H54 (cell line): ENCODE results near the gene TM7SF2.
"Not testable (repeated sequence)": the region's sequence is repeated elsewhere in the genome, so short reads cannot be mapped to it uniquely, and the experiment has no call there.

ENCODE experiments used
- DNase-seq: peaks from one replicate; pipeline ENCODE4 v3.0.0; 2011; ENCODE audit warnings: low spot score, mixed read lengths; ENCODE audit not compliant: insufficient read length
- FAIRE-seq: peaks from 3 replicates; lab custom pipeline; 2011; peaks lifted over from hg19 to GRCh38; lab: Jason Lieb, UNC
- POLR2A ChIP-seq: IDR thresholded peaks from 2 replicates; pipeline ENCODE4 v1.6.1; 2011; ENCODE audit warnings: low read depth, mild to moderate bottlenecking, low read length

Gene TM7SF2

GRCh38 chr11:65115361-65116082, 3.9 kb downstream of the TM7SF2 start:
- no peak for TF ChIP-seq POLR2A
- no peak for FAIRE-seq
- no peak for DNase-seq

- TF ChIP-seq POLR2A, result no peak
- FAIRE-seq (no peak), DNase-seq (no peak)
Measured at GRCh38 chr11:65116370-65117205, 4.9 kb downstream of the TM7SF2 start.

GRCh38 chr11:65117206-65118096, 5.8 kb downstream of the TM7SF2 start, which contains the start of gene ZNHIT2:
ZNHIT2 (minus strand) TSS chr11:65117701; CDS start chr11:65117653, 48 bp downstream.
- FAIRE-seq, result peak; percentile 20
- TF ChIP-seq POLR2A, result peak; percentile 71
- peak; percentile 92 for DNase-seq

- DNase-seq (no peak), FAIRE-seq (no peak)
- TF ChIP-seq POLR2A, result no peak
Measured at GRCh38 chr11:65118097-65118837, 6.6 kb downstream of the TM7SF2 start.

- FAIRE-seq, result not testable (repeated sequence)
Measured at GRCh38 chr11:65118891-65119669, 7.4 kb downstream of the TM7SF2 start.

GRCh38 chr11:65119670-65119995, 8.0 kb downstream of the TM7SF2 start:
- TF ChIP-seq POLR2A, result no peak
- FAIRE-seq, result no peak
- no peak for DNase-seq

More at GRCh38 chr11:65118891-65119669, 7.4 kb downstream of the TM7SF2 start:
- not testable (repeated sequence) for DNase-seq

- DNase-seq (no peak), FAIRE-seq (no peak)
- no peak for TF ChIP-seq POLR2A
Measured at GRCh38 chr11:65120831-65121230, 9.2 kb downstream of the TM7SF2 start.

GRCh38 chr11:65121447-65121864, 9.8 kb downstream of the TM7SF2 start:
- no peak for DNase-seq
- no peak for TF ChIP-seq POLR2A
- FAIRE-seq, result no peak

GRCh38 chr11:65121865-65122696, 10.4 kb downstream of the TM7SF2 start, which contains the start of the genes FAU and MRPL49:
FAU (minus strand) TSS chr11:65122134; CDS start chr11:65121813, 321 bp downstream.
MRPL49 (plus strand) TSS chr11:65122321; CDS start chr11:65122347, 26 bp downstream.
- TF ChIP-seq POLR2A, result peak; percentile 97
- peak; percentile 6 for FAIRE-seq
- peak; percentile 97 for DNase-seq

- DNase-seq, result no peak
- no peak for FAIRE-seq
- no peak for TF ChIP-seq POLR2A
Measured at GRCh38 chr11:65124480-65125196, 13.0 kb downstream of the TM7SF2 start.
